ENCODE data around the gene ENG. TPM values are rescaled to one million over a fixed set of nuclear protein-coding genes. Genes with fewer than 3 reads are reported as not detected.
"Not testable (repeated sequence)": the region's sequence is repeated elsewhere in the genome, so short reads cannot be mapped to it uniquely, and the experiment has no call there.

The ENG gene
- polyA plus RNA-seq, 3 donors: 72.5 to 78.1 (median 74.0) TPM

GRCh38 chr9:127846443-127847177 lies 7.8 kb downstream of the ENG start:
- DNase-seq (ENCODE audit: low read depth in 3 of 3, low spot score in 2 of 3): no peak

GRCh38 chr9:127845619-127846018 lies 8.8 kb downstream of the ENG start:
- DNase-seq (ENCODE audit: low read depth in 3 of 3, low spot score in 2 of 3): not testable (repeated sequence)

GRCh38 chr9:127844821-127845359 lies 9.6 kb downstream of the ENG start:
- no peak for DNase-seq (ENCODE audit: low read depth in 3 of 3, low spot score in 2 of 3)

- DNase-seq (ENCODE audit: low read depth in 3 of 3, low spot score in 2 of 3): no peak
These were observed 13.2 kb downstream of the ENG start for GRCh38 chr9:127841087-127841835.

- no peak for DNase-seq (ENCODE audit: low read depth in 3 of 3, low spot score in 2 of 3)
These were observed 15.9 kb downstream of the ENG start for GRCh38 chr9:127838375-127839078.

GRCh38 chr9:127837346-127837745 lies 17.1 kb downstream of the ENG start:
- no peak for DNase-seq (ENCODE audit: low read depth in 3 of 3, low spot score in 2 of 3)

GRCh38 chr9:127836561-127836960 lies 17.9 kb downstream of the ENG start:
- not testable (repeated sequence) for DNase-seq (ENCODE audit: low read depth in 3 of 3, low spot score in 2 of 3)

- no peak for DNase-seq (ENCODE audit: low read depth in 3 of 3, low spot score in 2 of 3)
These were observed 18.4 kb downstream of the ENG start for GRCh38 chr9:127835991-127836516.

- DNase-seq (ENCODE audit: low read depth in 3 of 3, low spot score in 2 of 3): no peak
These were observed 20.9 kb downstream of the ENG start for GRCh38 chr9:127833555-127833954.

GRCh38 chr9:127832248-127832647 lies 22.2 kb downstream of the ENG start:
- no peak for DNase-seq (ENCODE audit: low read depth in 3 of 3, low spot score in 2 of 3)

- no peak for DNase-seq (ENCODE audit: low read depth in 3 of 3, low spot score in 2 of 3)
These were observed 25.1 kb downstream of the ENG start for GRCh38 chr9:127829205-127829906.

- DNase-seq (ENCODE audit: low read depth in 3 of 3, low spot score in 2 of 3): peak; percentile 57 to 74 (median 68)
These were observed 26.0 kb downstream of the ENG start for GRCh38 chr9:127828262-127829031.

GRCh38 chr9:127826253-127826913 lies 28.1 kb downstream of the ENG start:
- no peak for DNase-seq (ENCODE audit: low read depth in 3 of 3, low spot score in 2 of 3)

GRCh38 chr9:127825319-127826051 lies 29.0 kb downstream of the ENG start:
- DNase-seq (ENCODE audit: low read depth in 3 of 3, low spot score in 2 of 3): no peak

- DNase-seq (ENCODE audit: low read depth in 3 of 3, low spot score in 2 of 3): no peak
These were observed 32.4 kb downstream of the ENG start for GRCh38 chr9:127822108-127822507.

GRCh38 chr9:127818574-127818973 lies 35.9 kb downstream of the ENG start:
- no peak for DNase-seq (ENCODE audit: low read depth in 3 of 3, low spot score in 2 of 3)

GRCh38 chr9:127817881-127818434 lies 36.5 kb downstream of the ENG start:
- no peak for DNase-seq (ENCODE audit: low read depth in 3 of 3, low spot score in 2 of 3)

- no peak for DNase-seq (ENCODE audit: low read depth in 3 of 3, low spot score in 2 of 3)
These were observed 37.7 kb downstream of the ENG start for GRCh38 chr9:127816728-127817127.
